Activated B cell treated with CpG ODN at 0.5 μM for 24 hours (primary cell): ENCODE results near the gene ZBTB16. TPM values are rescaled to one million over a fixed set of nuclear protein-coding genes. Genes with fewer than 3 reads are reported as not detected.
A peak's percentile ranks its signal among the peaks of the same experiment; 100 is the strongest.

Experiments
- ATAC-seq: fragments of 200-7000 bp; cut with Tn5 transposase; one replicate; pipeline ENCODE4 v1.10.0; 2021; ENCODE audit warnings: low read depth, mild to moderate bottlenecking, moderate library complexity
- CTCF ChIA-PET: fragments of 350-600 bp; sonication (Branson Sonifier 250); formaldehyde crosslinking; loops from one replicate; lab custom pipeline; 2021; ENCODE audit warnings: antibody characterized with exemption; lab: Charles Lee
- POLR2A ChIA-PET: fragments of 350-600 bp; sonication (Branson Sonifier 250); formaldehyde crosslinking; loops from one replicate; lab custom pipeline; 2021; ENCODE audit warnings: antibody characterized with exemption; lab: Charles Lee
- DNase-seq: peaks from one replicate; pipeline ENCODE4 v3.0.0; 2022
- H3K27ac Mint-ChIP-seq: one replicate; pipeline ENCODE4 v1.8.0; 2020; ENCODE audit warnings: mixed read lengths
- H3K27me3 Mint-ChIP-seq: one replicate; pipeline ENCODE4 v1.8.0; 2021; ENCODE audit warnings: mixed read lengths
- H3K36me3 Mint-ChIP-seq: one replicate; pipeline ENCODE4 v1.8.0; 2021; ENCODE audit warnings: low read depth, mixed read lengths
- H3K4me1 Mint-ChIP-seq: one replicate; pipeline ENCODE4 v1.8.0; 2021; ENCODE audit warnings: mixed read lengths
- H3K4me3 Mint-ChIP-seq: one replicate; pipeline ENCODE4 v1.8.0; 2020; ENCODE audit warnings: mild to moderate bottlenecking, mixed read lengths
- H3K9me3 Mint-ChIP-seq: one replicate; pipeline ENCODE4 v1.8.0; 2020; ENCODE audit warnings: mixed read lengths
- CTCF ChIP-seq: fragments of 200-600 bp; IDR thresholded peaks from one replicate; pipeline ENCODE4 v1.8.0; 2022; ENCODE audit warnings: antibody characterized with exemption, mild to moderate bottlenecking
- intact Hi-C: fragments of 100-400 bp; cut with micrococcal nuclease; formaldehyde crosslinking; loops from one replicate; pipeline ENCODE4 v1.15.1; 2024
- total RNA-seq: library from RNA; stranded (reverse); gene quantifications from 2 replicates; pipeline ENCODE4 v1.2.3, GENCODE V29; 2022

ZBTB16 gene
- total RNA-seq, 1 donor from 2014 or later: 2.5 TPM

DNA sequence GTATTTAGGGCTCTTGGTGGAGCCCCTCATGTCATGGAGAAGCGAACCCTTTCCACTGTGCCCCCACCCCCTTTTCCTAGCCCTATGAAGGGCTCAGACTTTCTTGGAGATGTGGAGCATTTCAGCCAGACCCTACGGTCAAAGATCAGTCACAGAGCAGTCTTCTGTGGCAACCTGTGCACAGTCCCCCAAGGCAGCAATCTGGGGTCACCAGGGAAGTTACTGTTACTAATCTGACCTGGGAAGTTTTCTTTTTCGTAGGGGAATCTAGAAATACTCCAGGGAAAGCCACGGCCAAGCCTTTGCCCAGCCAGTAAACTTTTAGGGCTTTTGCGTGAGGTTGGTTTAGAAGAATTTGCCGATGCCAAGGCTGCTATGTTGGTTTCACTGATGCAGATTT is 50.6 kb downstream of the ZBTB16 start:
- no peak overlapping the region for H3K4me3 Mint-ChIP-seq
- DNase-seq (no peak), ATAC-seq (no peak)
- no peak overlapping the region for H3K27ac Mint-ChIP-seq
- CTCF ChIA-PET: no interaction called here
- peaks cover 53% of the 10 kb centered on the region for H3K27me3 Mint-ChIP-seq
- H3K36me3 Mint-ChIP-seq: no peaks in the 10 kb centered on the region
- no peak for TF ChIP-seq CTCF
- intact Hi-C loops: no loop called here
- no peaks in the 10 kb centered on the region for H3K9me3 Mint-ChIP-seq
- POLR2A ChIA-PET: no interaction called here
- H3K4me1 Mint-ChIP-seq: peaks cover 11% of the 10 kb centered on the region

- Mint-ChIP-seq H3K27ac (peak overlapping the region; percentile 12), H3K36me3 (no peaks in the 10 kb centered on the region), H3K4me1 (peaks cover 11% of the 10 kb centered on the region), H3K27me3 (peaks cover 58% of the 10 kb centered on the region), H3K4me3 (peak overlapping the region; percentile 54), H3K9me3 (no peaks in the 10 kb centered on the region)
- ATAC-seq (no peak), DNase-seq (no peak)
- ChIA-PET CTCF (no interaction called here), POLR2A (no interaction called here)
- no peak for TF ChIP-seq CTCF
- intact Hi-C loops: no loop called here
These were observed 51.7 kb downstream of the ZBTB16 start for GRCh38 chr11:114110952-114111947.

- Mint-ChIP-seq H3K27me3 (peaks cover 41% of the 10 kb centered on the region), H3K36me3 (no peaks in the 10 kb centered on the region), H3K27ac (no peak overlapping the region), H3K9me3 (no peaks in the 10 kb centered on the region), H3K4me1 (peaks cover 11% of the 10 kb centered on the region), H3K4me3 (no peak overlapping the region)
- no peak for TF ChIP-seq CTCF
- ChIA-PET CTCF (no interaction called here), POLR2A (interaction anchor here (0.6 kb wide), 1 partner anchor 96 kb away, joined by 5 read pairs; no protein-coding TSS in a partner anchor)
- intact Hi-C loops: no loop called here
- DNase-seq: no peak
- no peak for ATAC-seq
These were observed 56.0 kb downstream of the ZBTB16 start for GRCh38 chr11:114115451-114115928.

DNA sequence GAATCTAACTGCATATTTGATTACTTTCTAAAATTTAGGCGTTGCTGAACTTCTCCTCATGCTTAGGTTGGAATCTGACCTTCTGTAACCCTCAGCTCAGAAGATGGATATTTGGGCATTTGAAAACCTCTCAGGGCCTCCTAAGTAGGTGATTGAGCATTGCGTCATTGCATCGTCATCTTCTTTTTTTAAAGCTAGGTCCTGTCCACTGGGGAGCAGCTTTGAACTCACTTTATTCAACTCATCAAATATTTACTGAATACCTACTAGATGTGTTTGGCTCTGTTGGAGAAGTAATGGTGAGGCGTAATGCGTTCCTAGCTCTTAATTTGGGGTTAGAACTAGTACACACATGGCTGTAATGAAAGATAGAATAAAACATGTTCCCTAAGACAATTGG is 56.8 kb downstream of the ZBTB16 start:
- no peak for DNase-seq
- no peak for ATAC-seq
- H3K4me1 Mint-ChIP-seq: peaks cover 5% of the 10 kb centered on the region
- H3K9me3 Mint-ChIP-seq: no peaks in the 10 kb centered on the region
- no peak overlapping the region for H3K4me3 Mint-ChIP-seq
- TF ChIP-seq CTCF: no peak
- intact Hi-C loops: no loop called here
- H3K27me3 Mint-ChIP-seq: peaks cover 33% of the 10 kb centered on the region
- H3K36me3 Mint-ChIP-seq: no peaks in the 10 kb centered on the region
- ChIA-PET CTCF (no interaction called here), POLR2A (no interaction called here)
- H3K27ac Mint-ChIP-seq: no peak overlapping the region

GRCh38 chr11:114116800-114117199 is 57.3 kb downstream of the ZBTB16 start:
- Mint-ChIP-seq H3K36me3 (no peaks in the 10 kb centered on the region), H3K27ac (no peak overlapping the region), H3K9me3 (no peaks in the 10 kb centered on the region), H3K4me3 (no peak overlapping the region), H3K27me3 (peaks cover 29% of the 10 kb centered on the region), H3K4me1 (peaks cover under 1% of the 10 kb centered on the region)
- DNase-seq (no peak), ATAC-seq (no peak)
- ChIA-PET CTCF (no interaction called here), POLR2A (no interaction called here)
- no peak for TF ChIP-seq CTCF
- intact Hi-C loops: no loop called here
